GM18867 (cell line): ENCODE results near the gene IGFN1.

ENCODE experiments used
- ATAC-seq: cut with Tn5 transposase; IDR thresholded peaks from one replicate; pipeline ENCODE4 v1.9.1; 2021; ENCODE audit warnings: mild to moderate bottlenecking, moderate library complexity; ENCODE audit not compliant: unreplicated experiment

The IGFN1 gene

DNA sequence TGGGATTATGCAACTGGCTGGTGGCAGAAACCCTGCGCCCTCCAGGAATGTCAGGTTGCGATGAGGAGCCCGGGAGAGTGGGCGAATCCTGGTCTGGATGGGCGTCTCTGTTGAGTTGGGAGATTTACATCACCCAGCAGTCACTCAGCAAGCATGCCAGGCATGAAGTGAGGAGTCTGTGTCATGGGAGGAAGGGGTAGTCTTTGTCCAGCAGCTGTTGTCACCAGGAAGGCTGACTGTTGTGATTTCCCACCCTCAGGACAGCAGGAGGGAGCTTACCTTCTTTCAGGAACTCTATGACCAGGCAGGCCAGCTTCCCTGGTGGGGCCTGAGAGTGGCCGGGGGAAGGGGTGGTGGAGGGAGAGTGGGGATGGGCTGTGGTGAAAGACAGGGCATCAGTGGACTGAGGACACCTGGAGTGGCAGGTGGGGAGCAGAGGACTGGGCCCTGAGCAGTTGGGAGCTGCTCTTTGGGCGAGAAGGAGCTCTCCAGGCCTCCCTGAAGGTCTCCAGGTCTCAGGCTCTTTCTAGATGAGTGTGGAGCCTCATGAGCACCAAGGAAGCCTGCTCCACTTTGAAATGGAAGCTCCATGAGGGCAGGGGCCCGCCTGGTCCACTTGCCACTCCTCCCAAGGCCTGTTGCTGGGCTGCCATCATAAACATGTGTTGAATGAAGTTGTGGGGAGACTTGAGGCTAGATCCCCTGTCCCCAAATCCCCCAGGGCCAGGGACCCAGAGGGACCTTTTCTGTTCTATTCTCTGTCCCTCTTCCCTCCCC, 71.3 kb downstream of the IGFN1 start:
- no peak for ATAC-seq

DNA sequence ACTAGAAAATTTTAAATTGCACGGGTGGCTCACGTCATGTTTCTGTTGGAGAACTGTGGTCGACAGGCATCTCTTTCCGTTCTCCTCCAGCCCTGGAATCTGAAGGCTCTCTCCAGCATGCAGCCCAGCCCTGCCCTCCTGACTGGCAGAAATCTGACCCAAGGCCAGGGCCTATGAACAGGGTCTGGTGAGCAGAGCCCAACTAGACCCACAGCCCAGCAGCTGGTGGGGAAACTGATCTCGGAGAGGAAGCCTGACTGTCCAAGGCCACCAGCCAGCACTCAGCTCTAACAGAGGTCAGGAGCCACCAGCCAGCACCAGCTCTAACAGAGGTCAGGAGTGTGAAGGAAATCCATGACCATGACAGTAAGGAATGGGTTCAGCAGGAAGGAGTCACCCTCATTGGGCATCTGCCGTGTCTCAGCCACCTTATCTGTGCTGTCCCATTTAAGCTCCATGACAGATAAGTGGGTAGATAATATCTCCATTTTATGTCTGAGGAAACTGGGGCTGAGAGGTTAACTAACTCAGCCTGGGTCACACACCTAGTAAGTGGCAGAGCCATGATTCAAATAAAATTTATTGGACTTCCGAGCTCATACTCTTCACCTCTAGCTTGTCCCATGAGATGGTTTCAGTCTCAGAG, 72.5 kb downstream of the IGFN1 start:
- ATAC-seq: no peak

DNA sequence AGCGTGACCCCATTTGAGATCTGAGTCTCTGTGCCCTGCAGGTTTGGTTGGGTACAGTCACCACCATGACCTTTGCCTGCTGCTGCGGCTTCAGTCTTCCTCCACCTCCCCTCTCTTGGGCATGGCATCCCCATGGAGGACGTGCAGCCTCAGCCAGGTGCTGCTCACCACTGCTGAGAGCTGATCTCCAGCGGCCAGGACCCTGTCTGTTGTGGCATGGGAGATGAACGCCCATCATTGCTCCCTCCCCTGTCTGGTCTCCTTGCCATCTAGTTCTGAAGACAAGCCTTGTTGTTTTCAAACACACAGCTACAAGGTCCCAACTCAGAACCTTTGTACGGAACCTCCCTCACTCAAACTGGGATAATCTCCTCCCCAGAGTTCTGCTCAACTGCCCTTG, 73.4 kb downstream of the IGFN1 start:
- no peak for ATAC-seq

GRCh38 chr1:201264554-201264953, 73.9 kb downstream of the IGFN1 start:
- no peak for ATAC-seq

DNA sequence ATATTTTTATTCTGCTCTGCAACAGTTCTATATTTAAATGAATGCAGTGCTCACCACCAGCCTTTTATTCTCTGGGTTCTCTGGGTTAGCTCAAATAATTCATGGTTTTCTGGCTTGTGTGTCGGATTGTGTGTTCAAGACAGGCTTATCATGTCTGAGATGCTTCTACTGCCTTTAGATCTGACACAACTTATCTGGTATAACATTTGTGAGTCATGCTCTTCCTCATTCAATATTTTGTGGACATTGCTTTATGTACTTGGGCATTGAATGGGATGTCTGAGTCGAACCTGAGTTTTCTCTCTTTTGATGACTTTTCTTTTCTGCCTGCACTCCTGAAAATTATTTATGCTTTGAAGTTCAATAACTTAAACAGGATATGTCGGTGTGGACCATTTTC, 75.1 kb downstream of the IGFN1 start:
- no peak for ATAC-seq

DNA sequence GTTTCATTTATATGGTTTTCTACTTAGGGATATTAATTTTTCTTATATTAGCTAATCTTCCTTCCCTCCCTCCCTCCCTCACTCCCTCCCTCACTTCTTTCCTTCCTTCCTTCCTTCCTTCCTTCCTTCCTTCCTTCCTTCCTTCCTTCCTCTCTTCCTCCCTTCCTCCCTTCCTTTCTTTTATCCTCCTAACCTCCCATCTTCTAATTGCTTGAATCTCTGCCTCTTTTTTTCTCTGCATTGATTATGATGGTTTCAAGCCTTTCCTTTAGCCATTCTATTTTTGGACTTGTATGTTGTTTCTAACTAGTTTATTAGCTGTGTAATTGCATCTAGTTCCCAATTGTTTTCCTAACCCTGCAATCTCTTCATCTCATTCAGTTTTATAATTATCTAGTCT, 75.7 kb downstream of the IGFN1 start:
- ATAC-seq: no peak

DNA sequence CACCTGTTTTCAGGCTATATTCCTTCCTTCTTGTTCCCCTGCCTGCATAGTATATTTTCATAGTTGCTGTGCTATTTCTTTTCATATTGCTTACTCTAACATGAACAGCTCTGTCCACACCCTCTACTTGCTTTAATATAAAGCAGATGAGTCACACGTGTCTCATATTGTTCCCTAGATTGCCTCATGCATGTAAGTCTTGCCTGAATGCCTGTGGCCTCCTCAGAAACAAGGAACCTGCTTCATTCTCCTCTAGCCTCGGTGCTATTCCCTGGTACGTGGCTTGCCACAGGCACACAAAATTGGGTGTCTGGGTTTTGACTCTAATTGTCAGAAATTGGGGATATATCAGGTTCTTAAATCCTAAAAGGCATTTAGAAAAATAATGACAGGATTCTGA, 76.2 kb downstream of the IGFN1 start:
- ATAC-seq: no peak

- no peak for ATAC-seq
Observed at GRCh38 chr1:201267481-201268229, 77.0 kb downstream of the IGFN1 start.

GRCh38 chr1:201268604-201269151, 78.1 kb downstream of the IGFN1 start:
- ATAC-seq: no peak

- ATAC-seq: no peak
Observed at GRCh38 chr1:201269281-201269680, 78.7 kb downstream of the IGFN1 start.

DNA sequence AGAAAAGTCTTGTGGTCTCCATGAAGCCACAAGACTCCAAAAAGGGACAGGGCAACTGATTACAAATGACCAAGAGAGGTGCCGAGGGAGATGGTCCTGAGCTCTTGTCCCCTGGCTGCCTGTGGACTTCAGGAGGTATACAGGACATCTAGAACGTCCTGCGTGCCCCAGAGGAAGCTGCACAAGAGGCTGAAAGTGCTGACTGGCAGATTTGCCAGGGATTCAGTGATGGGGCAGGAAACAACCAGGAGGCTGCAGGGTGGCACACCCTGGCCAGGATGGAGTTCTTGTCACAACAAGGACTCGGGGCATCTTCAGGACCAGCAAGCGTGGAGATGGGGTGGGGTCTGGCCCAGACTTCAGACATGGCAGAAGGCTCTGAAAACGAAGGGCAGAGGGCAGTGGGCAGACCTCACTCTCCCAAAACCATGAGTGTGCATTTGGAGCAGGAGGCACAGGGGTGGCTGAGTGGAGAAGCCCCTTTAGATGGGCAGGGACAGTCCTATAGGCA, 79.3 kb downstream of the IGFN1 start:
- no peak for ATAC-seq

DNA sequence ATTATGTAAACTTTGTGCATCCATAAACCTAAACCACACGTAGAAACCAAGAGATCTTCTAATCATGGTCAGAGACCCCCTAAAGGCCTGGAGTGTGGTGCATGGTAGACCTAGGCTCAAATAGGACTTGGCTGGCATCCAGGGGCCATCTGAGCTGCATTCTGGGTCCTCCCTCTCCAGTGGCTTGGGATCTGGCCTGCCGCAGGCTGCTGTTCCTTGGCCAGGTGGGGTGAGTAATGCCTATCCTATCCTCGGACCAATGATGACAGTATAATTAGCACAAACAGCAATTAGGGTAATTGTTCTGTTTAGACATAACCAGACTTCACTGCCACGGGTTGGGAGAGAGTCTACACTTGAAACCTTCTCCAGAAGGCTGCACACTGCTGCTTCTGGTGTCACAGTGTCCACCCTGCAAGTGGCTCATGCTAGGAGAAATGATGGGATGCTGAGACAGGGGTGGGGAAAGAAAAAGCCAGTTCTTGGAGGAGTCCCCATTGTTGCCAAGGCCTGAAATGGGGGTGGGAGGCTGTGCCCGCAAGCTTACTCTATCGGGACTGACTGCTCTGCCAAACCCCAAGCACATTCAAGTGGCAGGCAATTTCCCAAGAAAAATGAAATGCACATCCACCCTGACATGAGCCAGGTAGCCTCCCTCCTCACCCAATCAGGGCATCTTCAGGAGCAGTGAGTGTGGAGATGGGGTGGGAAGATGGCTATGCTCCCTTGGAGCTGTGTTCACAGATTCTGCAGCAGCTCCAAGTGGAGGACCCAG, 80.2 kb downstream of the IGFN1 start:
- ATAC-seq: no peak

- no peak for ATAC-seq
Observed at GRCh38 chr1:201272799-201273198, 82.2 kb downstream of the IGFN1 start.

DNA sequence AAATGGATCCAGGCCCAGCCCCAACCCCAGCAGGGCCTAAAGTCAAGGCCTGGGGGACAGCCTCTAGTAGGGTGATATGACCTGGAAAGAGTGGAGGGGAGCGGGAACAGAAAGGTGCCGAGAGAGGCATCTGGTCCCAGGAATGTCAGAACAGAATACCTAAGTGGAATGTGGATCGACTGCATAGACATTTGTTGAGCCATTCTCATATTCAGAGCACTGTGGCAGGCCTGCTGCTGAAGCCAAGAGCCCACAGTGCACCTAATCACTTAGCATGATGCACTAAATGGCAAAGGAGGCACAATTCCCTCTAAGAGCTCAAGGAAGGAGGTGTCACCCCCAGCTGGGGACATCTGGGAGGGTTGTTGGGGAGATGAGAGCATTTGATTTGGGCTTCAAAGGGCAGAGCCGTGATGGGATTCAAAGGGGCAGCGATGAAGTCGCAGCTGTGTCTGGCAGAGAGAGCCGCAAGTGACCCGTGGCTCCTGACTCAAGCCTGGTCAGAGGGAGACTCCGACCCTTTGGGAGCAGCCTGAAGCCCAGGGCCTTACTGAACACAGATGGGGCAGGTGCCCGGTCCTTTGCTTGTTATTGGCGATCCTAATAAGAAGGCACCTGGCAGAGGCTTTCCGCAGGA, 84.1 kb downstream of the IGFN1 start:
- no peak for ATAC-seq

DNA sequence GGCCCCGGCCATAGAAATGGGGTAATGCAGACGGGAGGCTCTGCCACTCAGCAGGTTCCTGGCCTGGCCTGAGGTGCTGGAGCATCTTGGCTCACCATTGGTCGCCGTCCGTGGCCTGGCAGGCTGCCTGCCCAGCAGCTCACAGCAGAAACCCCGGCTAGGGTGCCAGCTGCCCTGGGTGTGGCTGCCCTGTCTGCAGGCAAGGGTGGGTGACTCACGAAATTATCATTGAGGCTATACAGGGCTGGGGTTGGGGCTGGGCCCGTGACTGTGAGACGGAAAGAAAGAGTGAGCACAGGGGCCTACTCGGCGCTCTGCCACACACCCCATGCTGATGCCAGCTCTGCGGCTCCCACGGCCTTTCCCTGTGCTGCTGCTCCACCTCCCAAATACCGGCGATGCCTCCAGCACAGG, 84.6 kb downstream of the IGFN1 start:
- no peak for ATAC-seq

- no peak for ATAC-seq
Observed at GRCh38 chr1:201276891-201277290, 86.3 kb downstream of the IGFN1 start.

DNA sequence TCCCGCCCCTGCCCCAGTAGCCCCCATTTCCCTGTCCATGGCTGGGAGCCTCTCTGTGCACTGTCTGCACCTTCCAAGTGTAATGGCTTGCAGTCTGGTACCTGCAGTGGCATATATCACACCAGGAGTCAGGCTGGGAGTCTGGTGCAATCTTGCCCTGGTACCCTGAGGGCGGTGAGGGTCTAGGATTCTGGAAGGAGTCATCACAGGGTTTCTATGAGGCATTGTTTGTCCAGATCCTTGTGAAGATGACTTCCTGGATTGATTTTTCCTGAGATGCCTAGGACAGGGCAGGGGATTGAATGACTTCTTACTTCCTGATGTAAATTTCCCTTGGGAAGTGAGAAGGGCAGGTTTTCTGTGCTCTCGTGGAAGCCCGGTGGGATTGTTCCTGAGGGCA, 86.8 kb downstream of the IGFN1 start:
- no peak for ATAC-seq
